K562 (cell line): Measurements from ENCODE around the gene UTP25. TPM values are rescaled to one million over a fixed set of nuclear protein-coding genes. Genes with fewer than 3 reads are reported as not detected.

ENCODE experiments used
- HDAC3 ChIP-seq: fragments of 450-650 bp; IDR thresholded peaks from 2 replicates; pipeline ENCODE4 v1.6.1; 2018; ENCODE audit warnings: borderline replicate concordance, mild to moderate bottlenecking, moderate library complexity; ENCODE audit not compliant: partially characterized antibody
- ILF3 ChIP-seq: fragments of 450-650 bp; IDR thresholded peaks from 2 replicates; pipeline ENCODE4 v1.6.1; 2018; ENCODE audit warnings: antibody characterized with exemption, mild to moderate bottlenecking, moderate library complexity, borderline replicate concordance
- polyA plus RNA-seq, 8 experiments: library from polyadenylated mRNA; depleted of rRNA in 4 of 8; stranded (reverse) in 5 of 8; unstranded in 3 of 8; fragments of >200 nt; fragmentation: Nextera tagmentation in 2 of 8; fragmentation: Illumina TruSeq in 1 of 8; extraction: Ambion mirVana in 2 of 8; extraction: Trizol in 1 of 8; gene quantifications; 2 replicates each; pipeline versions ENCODE4 v1.2.1 to v1.2.3, GENCODE V29; 2011 to 2014; ENCODE audit warnings: inconsistent platforms in 1 of 8, missing spikeins in 1 of 8
- total RNA-seq, 7 experiments: library from RNA; depleted of rRNA in 6 of 7; stranded (reverse); fragments of >200 nt in 6 of 7; fragmentation: Illumina TruSeq in 2 of 7; extraction: Trizol in 2 of 7; gene quantifications; 2 replicates each; pipeline versions ENCODE4 v1.2.1 to v1.2.3, GENCODE V29; 2011 to 2021; ENCODE audit warnings: low replicate concordance in 1 of 7
- TF ChIP-seq, protein P1 (sequence below), 3 experiments: IDR thresholded peaks in 2 of 3; conservative IDR thresholded peaks in 1 of 3; 2 replicates each; pipeline ENCODE4 v1.5.1; 2011 to 2012; ENCODE audit warnings: low read length in 3 of 3, mild to moderate bottlenecking in 3 of 3, control low read depth in 2 of 3, improper control_type of control experiment in 1 of 3, inconsistent platforms in 1 of 3, low read depth in 1 of 3, mixed read lengths in 1 of 3, moderate library complexity in 1 of 3; ENCODE audit not compliant: insufficient read depth in 2 of 3
- TF ChIP-seq, protein P2 (sequence below): fragments of 250-450 bp; sonication (Bioruptor Pico); IDR thresholded peaks from 2 replicates; pipeline ENCODE4 v1.5.0; 2020; ENCODE audit warnings: mild to moderate bottlenecking, borderline replicate concordance

Gene UTP25
- total and polyA plus RNA-seq, 9 of the 15 experiments (the other 6 are each of a cell fraction or from before 2014, with no cell fraction given) = 5.7 to 17.6 (median 12.0) TPM

DNA sequence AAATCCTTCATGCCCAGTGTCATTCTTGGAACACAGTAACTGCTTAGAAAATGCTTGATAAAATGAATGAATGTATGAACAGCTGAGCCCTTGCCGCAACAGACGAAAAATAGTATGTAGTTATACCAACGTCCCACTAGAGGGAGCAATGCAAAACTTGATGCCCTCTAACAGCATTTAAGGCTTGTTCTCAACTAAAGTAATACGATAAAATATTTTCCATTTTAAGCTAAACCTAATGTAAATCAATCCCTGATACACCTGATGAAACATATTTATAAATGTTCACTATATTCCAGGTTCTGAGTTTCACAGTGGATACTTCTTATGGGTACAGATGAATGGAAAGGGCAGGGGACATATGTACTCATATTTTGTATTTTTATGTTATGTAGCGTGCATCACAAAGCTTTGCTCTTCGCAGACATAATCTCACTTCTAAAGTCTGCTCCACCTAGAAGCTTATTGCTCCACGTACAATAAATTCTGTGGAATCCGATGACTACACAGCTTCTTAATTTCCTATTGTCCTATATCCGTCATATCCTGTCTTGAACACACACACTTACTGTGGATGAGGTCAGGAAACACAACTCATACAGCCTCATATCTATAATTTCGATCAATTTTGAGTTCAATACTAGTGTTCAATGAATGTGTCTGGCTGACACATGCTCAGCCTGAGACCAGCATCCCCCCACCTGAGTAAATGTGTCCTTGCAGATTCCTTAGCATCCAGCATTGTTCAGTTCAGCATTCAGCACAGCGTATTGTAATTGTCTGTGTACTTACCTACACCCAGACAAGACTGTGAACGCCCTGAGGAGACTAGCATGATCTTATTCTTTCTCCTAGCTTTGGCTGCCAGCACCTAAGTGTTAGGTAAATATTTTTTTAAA is 4.4 kb upstream of the UTP25 start (continued):
- TF ChIP-seq, protein P1, sequence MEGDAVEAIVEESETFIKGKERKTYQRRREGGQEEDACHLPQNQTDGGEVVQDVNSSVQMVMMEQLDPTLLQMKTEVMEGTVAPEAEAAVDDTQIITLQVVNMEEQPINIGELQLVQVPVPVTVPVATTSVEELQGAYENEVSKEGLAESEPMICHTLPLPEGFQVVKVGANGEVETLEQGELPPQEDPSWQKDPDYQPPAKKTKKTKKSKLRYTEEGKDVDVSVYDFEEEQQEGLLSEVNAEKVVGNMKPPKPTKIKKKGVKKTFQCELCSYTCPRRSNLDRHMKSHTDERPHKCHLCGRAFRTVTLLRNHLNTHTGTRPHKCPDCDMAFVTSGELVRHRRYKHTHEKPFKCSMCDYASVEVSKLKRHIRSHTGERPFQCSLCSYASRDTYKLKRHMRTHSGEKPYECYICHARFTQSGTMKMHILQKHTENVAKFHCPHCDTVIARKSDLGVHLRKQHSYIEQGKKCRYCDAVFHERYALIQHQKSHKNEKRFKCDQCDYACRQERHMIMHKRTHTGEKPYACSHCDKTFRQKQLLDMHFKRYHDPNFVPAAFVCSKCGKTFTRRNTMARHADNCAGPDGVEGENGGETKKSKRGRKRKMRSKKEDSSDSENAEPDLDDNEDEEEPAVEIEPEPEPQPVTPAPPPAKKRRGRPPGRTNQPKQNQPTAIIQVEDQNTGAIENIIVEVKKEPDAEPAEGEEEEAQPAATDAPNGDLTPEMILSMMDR (IDR thresholded peaks at IDR 0.05 in 2 of 3, conservative IDR thresholded peaks at IDR 0.05 in 1 of 3; ENCODE audit: insufficient read depth in 2 of 3, low read depth in 1 of 3, low read length in 3 of 3) = peak; percentile 64 to 86 (median 83)
- TF ChIP-seq HDAC3 (no peak), ILF3 (no peak)
- TF ChIP-seq, protein P2, sequence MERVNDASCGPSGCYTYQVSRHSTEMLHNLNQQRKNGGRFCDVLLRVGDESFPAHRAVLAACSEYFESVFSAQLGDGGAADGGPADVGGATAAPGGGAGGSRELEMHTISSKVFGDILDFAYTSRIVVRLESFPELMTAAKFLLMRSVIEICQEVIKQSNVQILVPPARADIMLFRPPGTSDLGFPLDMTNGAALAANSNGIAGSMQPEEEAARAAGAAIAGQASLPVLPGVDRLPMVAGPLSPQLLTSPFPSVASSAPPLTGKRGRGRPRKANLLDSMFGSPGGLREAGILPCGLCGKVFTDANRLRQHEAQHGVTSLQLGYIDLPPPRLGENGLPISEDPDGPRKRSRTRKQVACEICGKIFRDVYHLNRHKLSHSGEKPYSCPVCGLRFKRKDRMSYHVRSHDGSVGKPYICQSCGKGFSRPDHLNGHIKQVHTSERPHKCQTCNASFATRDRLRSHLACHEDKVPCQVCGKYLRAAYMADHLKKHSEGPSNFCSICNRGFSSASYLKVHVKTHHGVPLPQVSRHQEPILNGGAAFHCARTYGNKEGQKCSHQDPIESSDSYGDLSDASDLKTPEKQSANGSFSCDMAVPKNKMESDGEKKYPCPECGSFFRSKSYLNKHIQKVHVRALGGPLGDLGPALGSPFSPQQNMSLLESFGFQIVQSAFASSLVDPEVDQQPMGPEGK (CRISPR knock-in tag) = no peak
- TF ChIP-seq, all 486 proteins: peak for 10
